ENCODE data around the gene SLC6A5.

SLC6A5 gene

DNA sequence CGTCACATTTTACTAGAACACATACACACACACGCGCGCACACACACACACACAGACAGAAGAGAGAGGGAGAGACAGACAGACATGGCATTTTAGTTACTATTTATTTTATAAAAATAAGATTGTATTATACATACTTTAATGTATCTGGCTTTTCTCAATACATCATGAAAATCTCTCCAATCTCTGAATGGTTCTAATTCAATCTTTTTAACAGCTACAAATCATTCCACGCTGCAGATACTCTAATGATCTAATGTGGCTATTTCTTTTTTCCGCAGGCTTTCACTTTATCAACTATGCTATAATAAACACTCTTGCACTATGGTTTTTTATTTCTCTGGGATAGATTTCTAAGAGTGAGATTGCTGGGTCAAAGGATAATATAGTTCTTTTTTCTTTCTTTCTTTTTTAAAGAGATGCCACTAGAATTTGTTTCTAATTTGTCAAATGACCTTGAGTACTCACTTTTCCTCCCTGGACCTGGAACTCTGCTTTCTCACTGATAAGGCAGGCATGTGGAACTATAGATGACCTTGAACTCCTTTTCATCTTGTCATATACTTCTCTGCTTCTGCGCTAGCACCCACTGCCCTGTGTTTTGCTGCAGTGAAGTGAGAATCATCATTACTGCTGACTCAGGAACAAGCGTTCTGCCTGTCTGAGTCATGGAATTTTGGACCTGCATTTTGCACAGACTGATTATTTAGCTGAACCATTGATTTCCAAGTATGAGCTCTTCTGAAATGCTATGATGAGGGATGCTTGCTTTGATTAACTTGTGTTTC is 4.9 kb upstream of the SLC6A5 start:
- TF ChIP-seq, protein P1, sequence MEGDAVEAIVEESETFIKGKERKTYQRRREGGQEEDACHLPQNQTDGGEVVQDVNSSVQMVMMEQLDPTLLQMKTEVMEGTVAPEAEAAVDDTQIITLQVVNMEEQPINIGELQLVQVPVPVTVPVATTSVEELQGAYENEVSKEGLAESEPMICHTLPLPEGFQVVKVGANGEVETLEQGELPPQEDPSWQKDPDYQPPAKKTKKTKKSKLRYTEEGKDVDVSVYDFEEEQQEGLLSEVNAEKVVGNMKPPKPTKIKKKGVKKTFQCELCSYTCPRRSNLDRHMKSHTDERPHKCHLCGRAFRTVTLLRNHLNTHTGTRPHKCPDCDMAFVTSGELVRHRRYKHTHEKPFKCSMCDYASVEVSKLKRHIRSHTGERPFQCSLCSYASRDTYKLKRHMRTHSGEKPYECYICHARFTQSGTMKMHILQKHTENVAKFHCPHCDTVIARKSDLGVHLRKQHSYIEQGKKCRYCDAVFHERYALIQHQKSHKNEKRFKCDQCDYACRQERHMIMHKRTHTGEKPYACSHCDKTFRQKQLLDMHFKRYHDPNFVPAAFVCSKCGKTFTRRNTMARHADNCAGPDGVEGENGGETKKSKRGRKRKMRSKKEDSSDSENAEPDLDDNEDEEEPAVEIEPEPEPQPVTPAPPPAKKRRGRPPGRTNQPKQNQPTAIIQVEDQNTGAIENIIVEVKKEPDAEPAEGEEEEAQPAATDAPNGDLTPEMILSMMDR (IDR thresholded peaks at IDR 0.05; ENCODE audit: low read depth, low read length), result no peak
- H3K9me3 ChIP-seq (ENCODE audit: severe bottlenecking), result peaks cover 4% of the 10 kb centered on the region
- no peaks in the 10 kb centered on the region for H3K36me3 ChIP-seq
- no peak for DNase-seq
- H3K27me3 ChIP-seq (ENCODE audit: insufficient read depth, low read depth, severe bottlenecking), result no peaks in the 10 kb centered on the region
- H3K27ac ChIP-seq, result peak overlapping the region; percentile 32
- H3K4me3 ChIP-seq (ENCODE audit: low read depth, low read length), result no peak overlapping the region

DNA sequence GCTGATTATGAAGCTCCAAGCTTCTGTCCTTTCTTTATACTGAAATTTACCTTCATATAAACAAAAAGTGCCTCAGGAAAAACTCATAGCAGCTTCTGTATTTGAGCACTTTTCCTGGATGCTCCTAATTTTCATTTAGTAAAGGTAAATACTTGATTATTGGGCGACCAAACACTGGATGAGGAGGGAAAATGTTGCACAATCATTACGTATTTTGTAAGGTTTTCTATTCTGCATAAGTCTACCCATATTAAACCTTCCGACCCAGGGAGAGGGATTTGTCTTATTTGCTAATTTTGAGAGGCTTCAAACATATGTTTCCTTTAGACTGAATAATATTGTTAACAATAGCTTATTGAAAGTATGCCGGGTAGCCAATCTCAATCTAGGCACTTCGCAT is 4.3 kb upstream of the SLC6A5 start:
- Histone ChIP-seq H3K36me3 (no peaks in the 10 kb centered on the region), H3K27me3 (ENCODE audit: insufficient read depth, low read depth, severe bottlenecking) (no peaks in the 10 kb centered on the region), H3K27ac (no peak overlapping the region), H3K9me3 (ENCODE audit: severe bottlenecking) (peaks cover 4% of the 10 kb centered on the region), H3K4me3 (ENCODE audit: low read depth, low read length) (no peak overlapping the region)
- TF ChIP-seq, protein P1 (IDR thresholded peaks at IDR 0.05; ENCODE audit: low read depth, low read length), result no peak
- DNase-seq, result no peak

DNA sequence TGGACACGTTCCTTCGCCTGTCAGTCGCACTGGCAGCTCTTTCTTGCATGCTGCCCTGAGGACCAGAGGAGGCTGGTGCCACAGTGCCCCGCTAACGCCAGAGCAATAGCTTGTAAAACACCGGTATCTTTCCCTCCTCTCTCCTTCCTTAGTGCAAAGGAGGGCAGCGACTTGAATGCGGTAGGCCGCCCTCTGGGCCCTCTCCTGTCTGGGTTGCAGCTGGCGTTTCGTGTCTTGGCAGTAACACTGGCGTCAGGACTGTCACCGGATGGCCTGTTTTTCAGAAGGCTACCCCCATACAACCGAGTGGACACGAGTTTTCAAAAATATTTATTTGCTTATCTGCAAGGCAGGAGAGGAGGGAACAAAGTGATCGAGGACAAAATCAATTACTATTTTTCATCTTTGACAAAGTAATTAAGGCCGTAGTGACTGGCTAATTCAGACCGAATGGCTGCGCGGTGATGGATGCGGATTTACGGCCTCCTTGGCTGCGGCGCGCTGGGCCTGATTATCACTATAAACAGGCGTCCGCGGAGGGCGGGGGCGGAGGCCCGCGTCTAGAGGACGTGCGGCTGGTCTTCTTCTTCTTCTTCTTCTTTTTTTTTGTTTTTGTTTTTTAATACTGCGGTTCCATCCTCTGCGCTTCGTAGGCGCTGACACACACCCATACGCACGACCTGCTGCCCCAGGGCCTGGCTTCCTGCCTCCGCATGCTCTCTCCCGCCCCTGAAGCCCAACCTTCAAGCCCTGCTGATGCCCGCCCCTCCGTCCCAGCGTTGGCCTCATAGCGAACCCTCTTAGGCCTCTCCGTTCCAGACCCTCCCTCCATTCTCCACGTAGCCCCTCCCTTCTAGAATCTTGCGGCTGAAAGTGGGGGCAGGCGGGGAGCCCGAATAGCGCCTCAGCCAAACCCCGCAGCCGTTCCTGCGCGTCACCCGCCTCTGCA is 2.9 kb upstream of the SLC6A5 start:
- DNase-seq, result no peak
- Histone ChIP-seq H3K27me3 (ENCODE audit: insufficient read depth, low read depth, severe bottlenecking) (no peaks in the 10 kb centered on the region), H3K4me3 (ENCODE audit: low read depth, low read length) (no peak overlapping the region), H3K9me3 (ENCODE audit: severe bottlenecking) (peaks cover 4% of the 10 kb centered on the region), H3K27ac (no peak overlapping the region), H3K36me3 (no peaks in the 10 kb centered on the region)
- TF ChIP-seq, protein P1 (IDR thresholded peaks at IDR 0.05; ENCODE audit: low read depth, low read length), result no peak

DNA sequence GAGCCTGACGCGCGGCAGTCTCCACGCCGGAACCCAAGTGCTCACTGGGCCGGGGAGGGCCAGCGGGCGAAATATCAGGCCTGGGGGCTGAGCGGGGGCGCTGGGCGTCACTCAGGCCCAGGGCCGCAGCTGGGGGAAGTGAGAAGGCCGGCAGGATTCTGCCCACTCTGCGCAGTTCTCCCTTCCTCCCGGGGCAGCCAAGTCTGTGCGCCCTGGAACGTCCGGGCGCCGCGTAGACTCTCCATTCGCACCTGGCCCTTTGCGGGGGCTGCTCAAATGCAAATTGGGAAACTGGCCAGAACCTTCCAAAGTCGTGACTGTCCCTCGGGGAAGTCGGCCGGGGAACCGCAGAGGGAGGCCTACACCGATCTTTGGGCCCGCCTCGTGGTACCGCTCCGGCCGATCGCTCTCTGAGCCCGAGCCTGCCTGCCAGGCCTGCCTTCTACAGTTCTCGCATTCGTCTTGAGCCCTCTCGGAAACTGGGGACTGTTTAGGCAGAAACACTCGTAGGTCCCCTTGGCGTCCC is 2.2 kb upstream of the SLC6A5 start:
- no peak for DNase-seq
- TF ChIP-seq, protein P1 (IDR thresholded peaks at IDR 0.05; ENCODE audit: low read depth, low read length), result no peak
- Histone ChIP-seq H3K27me3 (ENCODE audit: insufficient read depth, low read depth, severe bottlenecking) (no peaks in the 10 kb centered on the region), H3K27ac (no peak overlapping the region), H3K36me3 (no peaks in the 10 kb centered on the region), H3K4me3 (ENCODE audit: low read depth, low read length) (no peak overlapping the region), H3K9me3 (ENCODE audit: severe bottlenecking) (peaks cover 4% of the 10 kb centered on the region)

DNA sequence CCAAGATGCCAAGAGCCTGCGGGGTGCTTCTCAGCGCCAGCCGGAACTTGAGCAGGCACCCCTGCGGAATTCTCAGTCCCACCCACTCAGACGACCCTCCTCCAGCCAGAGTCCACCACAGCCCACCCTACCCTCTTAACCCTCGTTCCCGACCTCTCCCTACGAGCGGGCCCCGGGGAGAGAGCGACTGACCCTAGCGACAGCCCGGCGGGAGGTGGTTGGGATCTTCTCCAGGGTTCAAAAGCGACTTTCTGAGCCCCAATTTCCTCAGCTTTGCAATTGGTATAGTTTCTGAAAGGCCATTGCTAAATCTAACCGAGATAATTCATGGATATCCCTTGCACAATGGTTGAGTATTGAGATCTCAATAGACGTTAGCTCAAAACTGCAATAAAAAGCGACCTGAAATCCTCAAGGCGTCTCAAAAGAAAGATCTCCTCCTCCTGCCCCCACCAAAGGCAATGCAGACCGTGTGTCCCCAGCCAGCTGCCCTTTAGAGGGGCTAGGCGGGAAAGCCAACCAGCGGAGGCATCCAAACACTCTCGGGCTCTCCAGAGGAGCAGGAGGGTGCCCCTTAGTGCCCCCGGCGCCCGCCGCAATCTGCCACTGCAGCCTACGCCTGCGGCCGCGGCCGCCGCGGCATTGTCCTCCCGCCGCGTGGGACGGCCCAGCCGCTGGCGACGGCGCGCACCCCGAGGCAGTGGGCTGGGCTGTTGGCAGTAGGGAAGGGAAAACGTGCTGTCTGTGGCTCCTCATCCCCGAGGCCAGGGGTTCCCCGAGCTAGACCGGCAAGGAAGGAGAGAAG is 1.5 kb upstream of the SLC6A5 start:
- Histone ChIP-seq H3K27ac (no peak overlapping the region), H3K4me3 (ENCODE audit: low read depth, low read length) (no peak overlapping the region), H3K27me3 (ENCODE audit: insufficient read depth, low read depth, severe bottlenecking) (no peaks in the 10 kb centered on the region), H3K9me3 (ENCODE audit: severe bottlenecking) (peaks cover 4% of the 10 kb centered on the region), H3K36me3 (no peaks in the 10 kb centered on the region)
- TF ChIP-seq, protein P1 (IDR thresholded peaks at IDR 0.05; ENCODE audit: low read depth, low read length), result no peak
- no peak for DNase-seq
